SK-N-MC (cell line): ENCODE measurements around the gene TTC28.

ENCODE experiments used
- DNase-seq: peaks from one replicate; pipeline ENCODE4 v3.0.0-alpha.2; 2011; ENCODE audit warnings: low read depth, low spot score
- H3K27ac ChIP-seq: fragments of 200-600 bp; sonication (generic); 2 replicates; pipeline ENCODE4 v1.5.1; 2016; ENCODE audit warnings: mixed run types
- H3K36me3 ChIP-seq: fragments of 200-600 bp; sonication (generic); 2 replicates; pipeline ENCODE4 v1.6.1; 2017; ENCODE audit warnings: antibody characterized with exemption, low read length, mixed read lengths; ENCODE audit not compliant: insufficient read depth
- H3K4me3 ChIP-seq: fragments of 200-600 bp; sonication (generic); 2 replicates; pipeline ENCODE4 v1.5.1; 2016
- H3K9ac ChIP-seq: fragments of 200-600 bp; sonication (generic); 2 replicates; pipeline ENCODE4 v1.8.0; 2017; ENCODE audit warnings: mixed run types, mixed read lengths; ENCODE audit not compliant: insufficient read length
- H3K9me3 ChIP-seq: fragments of 200-600 bp; sonication (generic); 2 replicates; pipeline ENCODE4 v1.6.1; 2017; ENCODE audit warnings: low read depth, mild to moderate bottlenecking, antibody characterized with exemption, low read length, moderate library complexity, mixed read lengths
- EZH2 ChIP-seq: fragments of 200-600 bp; sonication (generic); IDR thresholded peaks from one replicate; pipeline ENCODE4 v1.6.1; 2017; ENCODE audit warnings: antibody characterized with exemption
- FOXP2 ChIP-seq: optimal IDR thresholded peaks from 2 replicates; pipeline ENCODE3; 2011; ENCODE audit warnings: mild to moderate bottlenecking, moderate library complexity; ENCODE audit not compliant: insufficient read depth; ENCODE audit errors: extremely low read length, control extremely low read depth
- POLR2AphosphoS5 ChIP-seq: IDR thresholded peaks from 2 replicates; pipeline ENCODE4 v1.6.1; 2012; ENCODE audit warnings: mild to moderate bottlenecking, low read depth, low read length, borderline replicate concordance

Gene TTC28

GRCh38 chr22:28413612-28414399 is 265.8 kb downstream of the TTC28 start:
- Histone ChIP-seq H3K27ac (no peak overlapping the region), H3K9ac (no peak overlapping the region), H3K36me3 (no peaks in the 10 kb centered on the region), H3K4me3 (no peak overlapping the region), H3K9me3 (no peaks in the 10 kb centered on the region)
- no peak for DNase-seq
- TF ChIP-seq EZH2 (no peak), FOXP2 (no peak), POLR2AphosphoS5 (no peak)

GRCh38 chr22:28412109-28412508 is 267.5 kb downstream of the TTC28 start:
- Histone ChIP-seq H3K9me3 (no peaks in the 10 kb centered on the region), H3K9ac (no peak overlapping the region), H3K36me3 (no peaks in the 10 kb centered on the region), H3K4me3 (no peak overlapping the region), H3K27ac (no peak overlapping the region)
- no peak for DNase-seq
- TF ChIP-seq FOXP2 = no peak
- TF ChIP-seq POLR2AphosphoS5 = no peak
- no peak for TF ChIP-seq EZH2

GRCh38 chr22:28411125-28411524 is 268.5 kb downstream of the TTC28 start:
- no peak overlapping the region for H3K9ac ChIP-seq
- H3K9me3 ChIP-seq = no peaks in the 10 kb centered on the region
- no peak overlapping the region for H3K4me3 ChIP-seq
- no peaks in the 10 kb centered on the region for H3K36me3 ChIP-seq
- no peak for TF ChIP-seq POLR2AphosphoS5
- TF ChIP-seq FOXP2 = no peak
- no peak overlapping the region; the same call in 1 of the 2 replicates for H3K27ac ChIP-seq
- DNase-seq = no peak

- no peaks in the 10 kb centered on the region for H3K36me3 ChIP-seq
- H3K9ac ChIP-seq = no peak overlapping the region
- no peaks in the 10 kb centered on the region for H3K9me3 ChIP-seq
- H3K4me3 ChIP-seq = no peak overlapping the region
- TF ChIP-seq FOXP2 (no peak), EZH2 (no peak), POLR2AphosphoS5 (no peak)
- DNase-seq = no peak
- no peak overlapping the region for H3K27ac ChIP-seq
Measured at GRCh38 chr22:28410050-28410816, 269.4 kb downstream of the TTC28 start.

GRCh38 chr22:28408709-28409108 is 270.9 kb downstream of the TTC28 start:
- Histone ChIP-seq H3K36me3 (no peaks in the 10 kb centered on the region), H3K9ac (no peak overlapping the region), H3K4me3 (no peak overlapping the region), H3K27ac (no peak overlapping the region), H3K9me3 (no peaks in the 10 kb centered on the region)
- no peak for DNase-seq
- TF ChIP-seq EZH2 (no peak), FOXP2 (no peak), POLR2AphosphoS5 (no peak)

- no peaks in the 10 kb centered on the region for H3K36me3 ChIP-seq
- no peak overlapping the region for H3K4me3 ChIP-seq
- DNase-seq = no peak
- no peak overlapping the region for H3K9ac ChIP-seq
- no peak for TF ChIP-seq POLR2AphosphoS5
- TF ChIP-seq FOXP2 = no peak
- TF ChIP-seq EZH2 = no peak
- no peak overlapping the region for H3K27ac ChIP-seq
- H3K9me3 ChIP-seq = no peaks in the 10 kb centered on the region
Measured at GRCh38 chr22:28407645-28408044, 272.0 kb downstream of the TTC28 start.

- TF ChIP-seq EZH2 (no peak), POLR2AphosphoS5 (no peak), FOXP2 (no peak)
Measured at GRCh38 chr22:28406246-28406645, 273.4 kb downstream of the TTC28 start.

GRCh38 chr22:28405588-28405987 is 274.1 kb downstream of the TTC28 start:
- no peak overlapping the region for H3K9ac ChIP-seq
- DNase-seq = no peak
- no peaks in the 10 kb centered on the region for H3K9me3 ChIP-seq
- H3K36me3 ChIP-seq = no peaks in the 10 kb centered on the region
- no peak overlapping the region for H3K4me3 ChIP-seq
- TF ChIP-seq POLR2AphosphoS5 = no peak
- H3K27ac ChIP-seq = no peak overlapping the region

More at GRCh38 chr22:28406246-28406645, 273.4 kb downstream of the TTC28 start:
- Histone ChIP-seq H3K27ac (no peak overlapping the region), H3K4me3 (no peak overlapping the region), H3K9me3 (no peaks in the 10 kb centered on the region), H3K9ac (no peak overlapping the region), H3K36me3 (no peaks in the 10 kb centered on the region)
- DNase-seq = no peak
